22Rv1 (cell line): ENCODE data around the gene VILL.

Experiments used
- H3K27ac ChIP-seq: fragments of 450-650 bp; 2 replicates; pipeline ENCODE4 v1.5.1; 2017
- ZFX ChIP-seq: fragments of 450-650 bp; IDR thresholded peaks from 2 replicates; pipeline ENCODE4 v1.6.1; 2017; ENCODE audit warnings: antibody characterized with exemption, borderline replicate concordance
- TF ChIP-seq, protein P1 (sequence below): fragments of 450-650 bp; IDR thresholded peaks from 2 replicates; pipeline ENCODE4 v1.5.1; 2017; ENCODE audit warnings: mild to moderate bottlenecking

Gene VILL

DNA sequence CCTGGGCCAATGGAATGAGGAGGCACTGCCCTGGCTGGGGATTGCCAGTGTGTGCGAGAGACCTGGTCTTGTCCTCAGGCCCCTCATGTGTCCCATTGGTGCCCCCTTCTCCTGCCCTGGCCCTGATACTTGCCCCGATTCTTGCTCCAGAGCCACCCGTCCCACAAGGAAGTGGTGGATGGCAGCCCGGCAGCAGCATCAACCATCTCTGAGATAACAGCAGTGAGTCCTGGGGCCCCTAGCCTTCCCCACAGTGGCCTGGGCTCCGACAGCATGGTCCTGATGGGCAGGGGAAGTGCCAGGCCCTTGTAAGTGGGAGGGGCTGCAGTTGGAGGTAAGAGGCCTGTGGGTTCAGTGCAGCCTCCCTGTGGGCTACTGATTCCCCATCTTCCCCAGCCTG lies 15.4 kb downstream of the VILL start:
- no peak overlapping the region for H3K27ac ChIP-seq
- TF ChIP-seq ZFX: no peak
- TF ChIP-seq, protein P1, sequence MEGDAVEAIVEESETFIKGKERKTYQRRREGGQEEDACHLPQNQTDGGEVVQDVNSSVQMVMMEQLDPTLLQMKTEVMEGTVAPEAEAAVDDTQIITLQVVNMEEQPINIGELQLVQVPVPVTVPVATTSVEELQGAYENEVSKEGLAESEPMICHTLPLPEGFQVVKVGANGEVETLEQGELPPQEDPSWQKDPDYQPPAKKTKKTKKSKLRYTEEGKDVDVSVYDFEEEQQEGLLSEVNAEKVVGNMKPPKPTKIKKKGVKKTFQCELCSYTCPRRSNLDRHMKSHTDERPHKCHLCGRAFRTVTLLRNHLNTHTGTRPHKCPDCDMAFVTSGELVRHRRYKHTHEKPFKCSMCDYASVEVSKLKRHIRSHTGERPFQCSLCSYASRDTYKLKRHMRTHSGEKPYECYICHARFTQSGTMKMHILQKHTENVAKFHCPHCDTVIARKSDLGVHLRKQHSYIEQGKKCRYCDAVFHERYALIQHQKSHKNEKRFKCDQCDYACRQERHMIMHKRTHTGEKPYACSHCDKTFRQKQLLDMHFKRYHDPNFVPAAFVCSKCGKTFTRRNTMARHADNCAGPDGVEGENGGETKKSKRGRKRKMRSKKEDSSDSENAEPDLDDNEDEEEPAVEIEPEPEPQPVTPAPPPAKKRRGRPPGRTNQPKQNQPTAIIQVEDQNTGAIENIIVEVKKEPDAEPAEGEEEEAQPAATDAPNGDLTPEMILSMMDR: no peak

DNA sequence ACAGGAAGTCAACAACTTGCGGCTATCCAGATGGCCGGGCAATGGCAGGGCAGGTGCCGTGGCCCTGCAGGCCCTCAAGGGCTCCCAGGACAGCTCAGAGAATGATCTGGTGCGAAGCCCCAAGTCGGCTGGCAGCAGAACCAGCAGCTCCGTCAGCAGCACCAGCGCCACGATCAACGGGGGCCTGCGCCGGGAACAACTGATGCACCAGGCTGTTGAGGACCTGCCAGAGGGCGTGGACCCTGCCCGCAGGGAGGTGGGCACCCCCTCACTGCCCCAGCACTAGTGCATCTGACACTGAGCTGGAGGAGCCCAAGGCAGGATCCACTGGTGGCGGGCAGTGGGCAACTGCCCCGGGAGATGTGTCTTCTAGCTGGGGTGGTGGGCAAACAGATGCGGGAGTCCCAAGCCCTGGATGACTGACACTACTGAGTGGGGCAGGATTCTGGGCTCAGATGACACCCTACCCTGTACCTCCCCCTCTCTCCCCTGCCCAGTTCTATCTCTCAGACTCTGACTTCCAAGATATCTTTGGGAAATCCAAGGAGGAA lies 15.9 kb downstream of the VILL start:
- H3K27ac ChIP-seq: no peak overlapping the region
- TF ChIP-seq, protein P1: no peak
- no peak for TF ChIP-seq ZFX

DNA sequence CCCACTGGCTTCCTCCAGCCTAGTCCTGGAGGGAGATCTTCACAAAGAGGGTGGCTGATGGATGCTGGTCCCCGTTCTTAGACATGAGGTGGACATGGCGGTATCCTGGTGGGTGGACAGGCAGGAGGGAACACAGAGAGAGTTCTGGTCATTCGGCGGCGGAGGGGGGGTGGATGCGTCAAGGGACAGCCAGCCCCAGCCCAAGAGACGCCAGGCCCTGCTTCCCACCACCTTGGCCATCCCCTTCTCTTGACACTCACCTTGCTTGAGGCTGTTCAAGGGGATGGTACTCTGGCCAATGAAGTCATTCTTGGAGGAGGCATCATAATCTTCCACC lies 17.1 kb downstream of the VILL start:
- TF ChIP-seq ZFX: no peak
- TF ChIP-seq, protein P1: no peak
- no peak overlapping the region for H3K27ac ChIP-seq

DNA sequence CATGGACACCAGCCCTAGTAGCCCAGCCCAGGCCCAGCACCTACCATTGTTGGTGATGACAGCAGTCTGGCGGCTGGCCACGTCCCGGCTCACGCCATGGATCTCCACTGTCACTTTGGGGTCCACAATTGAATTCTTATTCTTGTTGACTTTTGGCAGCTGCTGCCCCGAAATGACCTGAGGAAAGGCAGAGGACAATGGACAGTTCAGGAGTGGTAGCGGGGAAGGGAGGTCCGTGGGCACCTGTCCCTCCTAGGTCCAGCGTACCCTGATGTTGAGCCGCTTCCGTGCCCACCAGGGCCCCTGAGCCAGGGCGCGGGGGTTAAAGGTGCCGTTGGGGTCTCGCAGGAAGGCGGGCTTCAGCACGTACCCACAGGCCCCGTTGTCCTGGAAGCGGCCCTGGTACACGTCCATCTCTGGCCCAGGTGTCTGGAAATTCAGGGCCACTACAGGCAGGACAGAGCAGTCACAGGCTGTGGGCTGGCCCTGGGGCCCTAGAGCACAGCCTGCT lies 17.7 kb downstream of the VILL start:
- TF ChIP-seq ZFX: no peak
- TF ChIP-seq, protein P1: no peak
- no peak overlapping the region for H3K27ac ChIP-seq

DNA sequence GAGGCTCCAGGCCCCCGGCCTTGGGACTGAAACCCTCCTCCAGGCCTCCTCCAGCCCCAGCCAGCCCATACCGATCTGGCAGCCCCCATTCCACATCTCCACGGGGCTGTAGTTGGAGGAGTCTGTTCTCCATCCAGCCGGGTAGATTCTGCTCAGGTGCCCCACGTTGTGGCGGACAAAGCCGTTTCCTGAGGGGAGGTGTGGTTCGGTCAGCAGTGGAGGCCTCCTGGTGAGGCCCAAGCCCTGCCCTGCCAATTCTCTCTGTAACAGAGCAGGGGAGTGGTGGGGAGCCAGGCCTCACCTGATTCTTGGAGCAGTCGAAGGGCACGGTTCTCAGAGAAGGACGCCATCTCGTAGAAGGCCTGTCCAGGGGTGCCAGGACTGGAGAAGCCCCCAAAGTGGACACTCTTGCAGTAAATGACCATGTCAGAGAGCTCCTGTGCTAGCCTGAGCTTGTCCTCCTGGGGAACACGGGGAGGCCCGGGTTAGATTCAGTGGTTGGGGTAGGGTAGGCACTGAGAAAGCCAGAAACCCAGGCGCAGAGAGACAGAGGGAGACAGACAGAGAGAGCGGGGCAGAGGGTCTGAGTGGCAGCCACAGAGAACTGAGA lies 18.5 kb downstream of the VILL start:
- H3K27ac ChIP-seq: no peak overlapping the region
- TF ChIP-seq, protein P1: no peak
- no peak for TF ChIP-seq ZFX

DNA sequence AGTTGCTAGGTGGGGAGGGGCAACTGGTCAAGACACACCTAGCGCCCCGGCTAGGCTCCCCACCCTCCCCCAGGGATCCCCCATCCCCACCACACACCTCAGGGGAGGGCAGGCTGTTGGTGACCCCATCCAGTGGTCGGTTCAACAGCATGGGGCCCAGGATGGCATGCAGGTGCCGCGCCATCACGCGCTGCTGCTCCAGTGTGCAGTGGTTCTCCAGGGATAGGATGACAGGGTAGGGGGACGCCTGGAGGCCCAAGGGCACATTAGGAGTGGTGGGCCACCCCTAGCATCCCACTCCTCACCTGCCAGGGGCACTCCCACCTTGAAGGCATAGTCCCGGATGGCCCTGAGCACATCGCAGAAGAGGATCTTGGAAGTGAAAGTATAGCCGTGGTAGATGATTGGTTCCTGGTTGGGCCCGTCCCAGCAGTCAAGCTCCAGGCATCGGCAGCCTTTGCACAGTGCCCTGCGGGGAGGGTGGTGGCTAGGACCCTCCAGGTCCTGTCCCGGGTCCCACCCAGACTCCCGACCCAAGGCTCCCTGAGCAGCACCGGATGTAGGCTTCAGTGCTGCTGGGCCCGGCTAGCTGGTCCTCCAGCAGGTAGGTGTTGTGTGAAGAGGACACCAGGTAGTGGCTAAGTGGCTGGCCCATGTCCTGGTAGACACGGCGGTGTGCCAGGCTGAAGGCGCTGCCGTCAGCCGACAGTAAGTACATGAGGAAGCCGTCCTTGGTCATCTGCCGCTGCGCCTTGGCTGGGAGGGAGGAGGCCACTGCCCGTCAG lies 19.4 kb downstream of the VILL start:
- TF ChIP-seq, protein P1: no peak
- no peak for TF ChIP-seq ZFX

DNA sequence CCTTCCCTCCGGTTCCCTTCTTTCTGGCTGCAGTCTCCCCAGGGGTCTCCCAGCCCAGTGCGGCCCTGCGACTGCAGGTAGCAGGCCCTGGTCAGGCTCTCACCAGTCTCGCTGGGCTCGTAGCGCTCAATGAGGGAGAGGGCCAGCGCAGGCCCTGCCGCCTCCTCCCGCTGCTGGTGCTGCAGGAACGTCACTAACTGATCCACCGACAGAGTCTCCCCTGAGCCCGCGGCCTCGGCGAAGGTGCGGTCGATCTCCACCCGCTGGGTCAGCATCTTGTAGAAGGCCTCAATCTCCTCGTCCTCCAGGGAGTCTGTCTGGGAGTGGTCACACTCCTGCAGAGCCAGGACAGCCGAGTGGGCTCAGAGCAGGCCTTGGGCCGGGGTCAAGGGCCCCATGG lies 20.5 kb downstream of the VILL start:
- H3K27ac ChIP-seq: no peak overlapping the region
- TF ChIP-seq ZFX: no peak
- TF ChIP-seq, protein P1: no peak

More for the DNA sequence above, 19.4 kb downstream of the VILL start:
- no peak overlapping the region for H3K27ac ChIP-seq
